Mesodermal cell (in vitro differentiated cells): ENCODE data around the gene TOP3A.

ENCODE experiments used
- H3K27ac ChIP-seq: 2 replicates; pipeline ENCODE4 v1.7.0; 2013; ENCODE audit warnings: mild to moderate bottlenecking, low read depth, low read length, moderate library complexity; ENCODE audit not compliant: severe bottlenecking
- H3K36me3 ChIP-seq: 2 replicates; pipeline ENCODE4 v1.7.1; 2013; ENCODE audit warnings: mild to moderate bottlenecking, low read length, moderate library complexity; ENCODE audit not compliant: control insufficient read depth, insufficient read depth
- H3K4me1 ChIP-seq: one replicate; pipeline ENCODE4 v1.7.1; 2013; ENCODE audit warnings: mild to moderate bottlenecking, low read length; ENCODE audit not compliant: insufficient read depth, control insufficient read depth, poor library complexity, severe bottlenecking
- H3K4me3 ChIP-seq: 2 replicates; pipeline ENCODE4 v1.7.0; 2013; ENCODE audit warnings: low read length, control low read depth, mild to moderate bottlenecking; ENCODE audit not compliant: insufficient read depth, poor library complexity, severe bottlenecking; ENCODE audit errors: extremely low read depth
- H3K9me3 ChIP-seq: 2 replicates; pipeline ENCODE4 v1.7.1; 2013; ENCODE audit warnings: mild to moderate bottlenecking, low read length, moderate library complexity; ENCODE audit not compliant: control insufficient read depth
- WGBS, 2 experiments: methylation state at CpG; one replicate each; pipeline ENCODE4 v1.1.5; 2013; ENCODE audit warnings: missing lambda C conversion rate in 2 of 2; ENCODE audit not compliant: insufficient coverage in 2 of 2; 5-methylcytosine and 5-hydroxymethylcytosine counted together

TOP3A gene

GRCh38 chr17:18323007-18323406 is 8.2 kb upstream of the TOP3A start:
- Histone ChIP-seq H3K4me1 (peaks cover 6% of the 10 kb centered on the region), H3K36me3 (peaks cover 65% of the 10 kb centered on the region), H3K4me3 (no peak overlapping the region), H3K9me3 (no peaks in the 10 kb centered on the region), H3K27ac (no peak overlapping the region)
- WGBS, 2 experiments, result 75 to 82% methylated on average over 2 of the region's 3 CpGs

DNA sequence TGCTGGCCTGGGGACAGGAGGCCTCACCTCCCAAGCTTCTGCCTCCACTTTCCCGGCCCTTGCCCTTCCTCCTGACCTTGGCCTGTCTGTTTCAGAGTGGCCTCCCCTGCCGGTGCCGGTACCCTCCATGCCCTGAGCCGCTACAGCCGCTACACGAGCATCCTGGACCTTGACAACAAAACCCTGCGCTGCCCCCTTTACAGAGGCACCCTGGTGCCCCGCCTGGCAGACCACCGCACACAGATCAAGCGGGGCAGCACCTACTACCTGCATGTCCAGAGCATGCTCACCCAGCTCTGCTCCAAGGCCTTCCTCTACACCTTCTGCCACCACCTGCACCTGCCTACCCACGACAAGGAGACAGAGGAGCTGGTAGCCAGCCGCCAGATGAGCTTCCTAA is 7.7 kb upstream of the TOP3A start:
- Histone ChIP-seq H3K27ac (no peak overlapping the region), H3K4me1 (peaks cover 10% of the 10 kb centered on the region), H3K4me3 (no peak overlapping the region), H3K9me3 (no peaks in the 10 kb centered on the region), H3K36me3 (peaks cover 65% of the 10 kb centered on the region)
- WGBS, 2 experiments, result 89 to 94% methylated on average over 9 to 11 of the region's 12 CpGs

DNA sequence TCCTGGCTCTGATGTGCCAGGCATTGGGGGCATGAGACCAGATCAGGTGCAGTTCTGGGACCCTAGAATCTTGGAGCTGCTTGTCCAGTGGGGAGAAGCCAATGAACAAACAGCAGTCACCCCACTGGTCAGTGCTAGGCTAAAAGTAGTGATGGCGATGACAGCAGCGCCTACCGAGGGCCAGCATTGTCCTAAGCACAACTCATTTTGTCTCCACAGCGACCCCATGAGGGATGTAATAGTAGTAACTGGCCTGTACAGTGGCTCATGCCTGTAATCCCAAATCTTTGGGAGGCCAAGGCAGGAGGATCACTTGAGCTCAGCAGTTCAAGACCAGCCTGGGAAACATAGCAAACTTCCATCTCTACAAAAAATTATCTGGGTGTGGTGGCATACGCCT is 6.5 kb upstream of the TOP3A start:
- no peaks in the 10 kb centered on the region for H3K9me3 ChIP-seq
- 94 to 95% methylated on average over 3 of the region's 5 CpGs for WGBS, 2 experiments
- H3K27ac ChIP-seq, result no peak overlapping the region
- H3K36me3 ChIP-seq, result peaks cover 66% of the 10 kb centered on the region
- H3K4me3 ChIP-seq, result no peak overlapping the region
- H3K4me1 ChIP-seq, result peaks cover 15% of the 10 kb centered on the region

GRCh38 chr17:18320301-18320700 is 5.5 kb upstream of the TOP3A start:
- H3K4me3 ChIP-seq, result no peak overlapping the region
- peaks cover 21% of the 10 kb centered on the region for H3K4me1 ChIP-seq
- H3K36me3 ChIP-seq, result peaks cover 64% of the 10 kb centered on the region
- H3K9me3 ChIP-seq, result no peaks in the 10 kb centered on the region
- no peak overlapping the region for H3K27ac ChIP-seq
- WGBS, 2 experiments, result 92 to 96% methylated on average over 6 to 7 of the region's 7 CpGs

DNA sequence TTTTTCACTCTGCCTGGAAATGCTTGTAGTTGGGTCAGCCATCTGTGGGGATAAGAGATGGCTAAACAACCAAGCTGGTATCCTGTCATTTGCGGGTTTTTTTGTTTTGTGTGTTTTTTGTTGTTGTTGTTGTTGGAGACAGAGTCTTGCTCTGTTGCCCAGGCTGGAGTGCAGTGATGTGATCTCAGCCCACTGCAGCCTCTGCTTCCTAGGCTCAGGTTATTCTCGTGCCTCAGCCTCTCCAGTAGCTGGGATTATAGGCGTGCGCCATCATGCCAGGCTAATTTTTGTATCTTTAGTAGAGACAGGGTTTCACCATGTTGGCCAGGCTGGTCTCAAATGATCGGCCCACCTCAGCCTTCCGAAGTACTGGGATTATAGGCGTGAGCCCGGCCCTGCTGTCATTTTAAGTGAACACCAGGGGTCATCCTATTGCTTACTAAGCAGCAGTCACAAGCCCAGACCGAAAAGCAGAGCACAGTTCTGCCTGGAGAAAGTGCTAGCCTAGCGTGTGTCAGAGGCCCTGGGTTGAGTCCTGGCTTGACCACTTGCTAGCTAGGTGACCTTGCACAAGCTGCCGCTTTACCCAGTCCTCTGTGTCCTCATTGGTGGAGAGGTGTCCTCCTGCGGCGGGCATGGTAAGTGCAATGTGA is 4.9 kb upstream of the TOP3A start:
- Histone ChIP-seq H3K4me3 (no peak overlapping the region), H3K27ac (no peak overlapping the region), H3K4me1 (peaks cover 21% of the 10 kb centered on the region), H3K36me3 (peaks cover 58% of the 10 kb centered on the region), H3K9me3 (no peaks in the 10 kb centered on the region)
- 65 to 79% methylated on average over 10 of the region's 13 CpGs for WGBS, 2 experiments

DNA sequence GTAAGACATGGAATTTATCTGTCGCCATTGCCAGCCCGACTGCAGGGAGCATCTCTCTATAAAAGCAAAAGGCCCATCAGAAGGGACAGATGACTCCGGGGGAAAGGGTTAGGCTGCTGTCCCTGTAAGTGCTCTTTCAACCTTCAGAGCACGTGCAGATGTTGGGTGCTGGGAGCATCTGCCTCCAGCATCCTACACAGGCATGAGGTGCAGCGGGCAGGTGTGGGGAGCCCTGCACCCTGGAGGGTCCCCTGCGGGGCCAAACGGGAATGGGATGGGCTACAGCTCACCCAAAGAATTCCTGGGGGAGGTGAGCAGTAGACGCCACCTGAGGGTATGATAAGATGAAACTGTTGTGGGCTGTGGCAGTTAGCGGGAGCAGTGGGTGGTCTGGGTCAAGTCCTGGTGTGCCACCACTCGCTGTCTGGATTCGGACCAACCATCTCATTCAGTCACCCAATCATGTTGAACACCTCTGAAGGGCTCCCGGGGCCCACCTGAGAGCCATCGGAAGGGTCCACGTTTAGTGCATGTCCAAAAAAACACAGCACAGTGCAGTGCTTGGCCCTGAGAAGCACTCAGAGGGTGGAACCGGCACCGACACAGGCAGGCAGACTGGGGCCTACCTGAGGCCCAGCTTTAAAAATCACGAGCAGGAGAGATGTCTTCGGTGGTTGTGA is 4.1 kb upstream of the TOP3A start:
- H3K27ac ChIP-seq, result no peak overlapping the region
- 92 to 94% methylated on average over 12 of the region's 18 CpGs for WGBS, 2 experiments
- no peak overlapping the region for H3K4me3 ChIP-seq
- peaks cover 21% of the 10 kb centered on the region for H3K4me1 ChIP-seq
- H3K36me3 ChIP-seq, result peaks cover 50% of the 10 kb centered on the region
- H3K9me3 ChIP-seq, result no peaks in the 10 kb centered on the region

DNA sequence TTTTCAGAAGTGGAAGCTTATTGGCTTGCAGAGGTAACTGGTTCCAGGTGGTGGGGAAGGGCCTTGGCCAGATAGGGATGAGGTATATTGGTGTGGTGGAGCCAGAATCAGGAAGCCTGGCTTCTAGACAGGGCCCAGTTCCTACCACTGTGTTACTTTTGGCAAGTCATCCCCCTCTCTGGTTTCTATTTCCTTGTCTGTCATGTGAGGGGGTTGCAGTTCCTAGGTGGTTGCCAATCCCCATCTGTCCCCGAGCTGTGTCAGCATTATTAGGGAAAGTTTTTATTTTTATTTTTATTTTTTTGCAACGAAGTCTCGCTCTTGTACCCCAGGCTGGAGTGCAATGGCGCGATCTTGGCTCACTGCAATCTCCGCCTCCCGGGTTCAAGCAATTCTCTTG is 3.3 kb upstream of the TOP3A start:
- WGBS, 2 experiments, result 88 to 89% methylated on average over 6 of the region's 7 CpGs
- Histone ChIP-seq H3K4me1 (peaks cover 26% of the 10 kb centered on the region), H3K36me3 (peaks cover 50% of the 10 kb centered on the region), H3K27ac (no peak overlapping the region), H3K9me3 (no peaks in the 10 kb centered on the region), H3K4me3 (no peak overlapping the region)

DNA sequence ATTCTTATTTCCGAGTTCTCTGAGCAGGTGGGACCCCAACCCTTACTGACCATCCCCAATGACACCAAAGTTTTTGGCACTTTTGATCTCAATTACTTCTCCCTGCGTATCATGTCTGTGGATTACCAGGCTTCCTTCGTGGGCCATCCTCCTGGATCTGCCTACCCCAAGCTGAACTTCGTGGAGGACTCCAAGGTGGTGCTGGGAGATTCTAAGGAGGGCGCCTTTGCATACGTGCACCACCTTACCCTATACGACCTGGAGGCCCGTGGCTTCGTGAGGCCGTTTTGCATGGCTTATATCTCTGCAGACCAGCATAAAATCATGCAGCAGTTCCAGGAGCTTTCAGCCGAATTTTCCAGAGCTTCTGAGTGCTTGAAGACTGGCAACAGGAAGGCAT is 1.2 kb upstream of the TOP3A start:
- 78 to 79% methylated on average over 9 to 10 of the region's 11 CpGs for WGBS, 2 experiments
- Histone ChIP-seq H3K36me3 (peaks cover 54% of the 10 kb centered on the region), H3K27ac (no peak overlapping the region), H3K4me3 (peak overlapping the region; percentile 84), H3K9me3 (no peaks in the 10 kb centered on the region), H3K4me1 (peaks cover 31% of the 10 kb centered on the region)

DNA sequence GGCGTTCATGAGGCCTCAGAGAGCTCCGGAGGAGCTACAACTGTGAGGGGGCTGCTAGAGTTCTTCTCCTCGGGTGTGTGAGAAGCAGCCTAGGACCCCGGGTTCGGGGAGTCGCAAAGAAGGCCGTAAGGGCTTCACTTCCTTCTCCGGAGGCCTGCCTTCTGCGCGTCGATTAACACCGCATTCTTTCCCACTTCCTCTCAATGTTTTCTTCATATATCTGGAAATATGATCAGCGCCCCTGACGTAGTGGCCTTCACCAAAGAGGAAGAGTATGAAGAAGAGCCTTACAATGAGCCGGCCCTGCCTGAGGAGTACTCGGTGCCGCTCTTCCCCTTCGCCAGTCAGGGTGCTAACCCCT is 748 bp upstream of the TOP3A start:
- peaks cover 31% of the 10 kb centered on the region for H3K4me1 ChIP-seq
- H3K36me3 ChIP-seq, result peaks cover 55% of the 10 kb centered on the region
- peak overlapping the region; percentile 84 for H3K4me3 ChIP-seq
- H3K9me3 ChIP-seq, result no peaks in the 10 kb centered on the region
- peak overlapping the region; percentile 96 for H3K27ac ChIP-seq
- 18 to 19% methylated on average over 14 to 15 of the region's 18 CpGs for WGBS, 2 experiments

DNA sequence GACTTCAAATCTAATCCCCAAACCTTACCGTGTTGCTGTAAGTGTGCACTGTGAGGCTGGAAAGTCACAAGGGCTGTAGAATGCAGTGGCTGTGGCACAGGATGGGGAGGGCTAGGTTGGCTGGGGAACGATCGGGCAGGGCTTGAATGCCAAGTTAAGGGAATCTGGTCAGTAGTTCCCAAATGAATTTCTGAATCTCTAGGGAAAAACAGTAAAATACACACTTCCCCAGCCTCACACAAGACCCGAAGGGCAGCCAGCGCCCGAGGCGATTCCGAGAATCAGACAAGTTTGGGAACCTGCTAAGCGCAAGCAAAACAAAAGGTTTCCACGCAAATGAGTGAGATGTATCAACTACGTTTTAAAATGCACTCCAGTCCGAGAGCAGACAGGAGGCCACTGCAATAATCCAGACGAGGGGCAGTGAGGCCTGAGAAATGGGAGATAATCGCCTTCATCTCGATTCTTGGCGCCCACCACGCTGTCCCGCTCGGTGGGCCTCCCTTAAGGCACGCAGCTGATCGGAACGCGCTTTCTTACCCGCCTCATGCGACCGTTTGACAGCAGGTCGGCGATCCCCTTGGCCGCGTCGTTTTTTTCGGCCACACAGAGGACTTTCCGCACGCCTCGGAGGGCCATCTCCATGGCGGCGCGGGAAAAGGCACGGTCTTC is 599 bp downstream of the TOP3A start:
- Histone ChIP-seq H3K4me3 (peak overlapping the region; percentile 84), H3K27ac (peak overlapping the region; percentile 96), H3K36me3 (peaks cover 64% of the 10 kb centered on the region), H3K4me1 (peaks cover 31% of the 10 kb centered on the region), H3K9me3 (no peaks in the 10 kb centered on the region)
- WGBS, 2 experiments, result 0 to 1% methylated on average over 37 to 39 of the region's 39 CpGs

DNA sequence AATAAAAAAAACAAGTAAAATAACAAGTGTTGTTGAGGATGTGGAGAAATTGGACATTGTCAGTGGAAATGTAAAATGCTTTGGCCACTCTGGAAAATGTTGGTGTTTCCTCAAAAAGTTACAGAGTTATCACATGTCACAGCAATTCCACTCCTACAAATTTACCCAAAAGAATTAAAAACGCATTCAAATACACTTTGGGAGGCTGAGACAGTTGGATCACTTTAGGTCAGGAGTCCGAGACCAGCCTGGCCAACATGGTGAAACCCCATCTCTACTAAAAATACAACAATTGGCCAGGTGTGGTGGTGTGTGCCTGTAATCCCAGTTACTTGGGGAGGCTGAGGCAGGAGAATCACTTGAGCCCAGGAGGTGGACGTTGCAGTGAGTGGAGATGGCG is 5.6 kb downstream of the TOP3A start:
- Histone ChIP-seq H3K4me1 (peaks cover 12% of the 10 kb centered on the region), H3K9me3 (no peaks in the 10 kb centered on the region), H3K36me3 (peaks cover 83% of the 10 kb centered on the region), H3K4me3 (no peak overlapping the region), H3K27ac (no peak overlapping the region)
- 83 to 100% methylated on average over 1 of the region's 4 CpGs for WGBS, 2 experiments
